Fibroblast of lung (primary cell): ENCODE data around the gene MTCH1. TPM values are rescaled to one million over a fixed set of nuclear protein-coding genes. Genes with fewer than 3 reads are reported as not detected.

Experiments
- DNase-seq, 2 donors: peaks; one replicate each; pipeline versions ENCODE4 v3.0.0 to v3.0.0-alpha.2; 2010; ENCODE audit warnings: low read depth in 2 of 2
- H2AFZ ChIP-seq: 2 replicates; pipeline ENCODE4 v1.5.1; 2012; ENCODE audit warnings: low read length, control low read depth, inconsistent platforms
- H3K27ac ChIP-seq: 2 replicates; pipeline ENCODE4 v1.5.1; 2011; ENCODE audit warnings: low read length, control low read depth; ENCODE audit not compliant: insufficient read depth
- H3K27me3 ChIP-seq: 2 replicates; pipeline ENCODE4 v1.5.1; 2011; ENCODE audit warnings: mild to moderate bottlenecking, low read length; ENCODE audit not compliant: control insufficient read depth, insufficient read depth
- H3K36me3 ChIP-seq: 2 replicates; pipeline ENCODE4 v1.5.1; 2011; ENCODE audit warnings: low read length; ENCODE audit not compliant: control insufficient read depth, insufficient read depth
- H3K4me1 ChIP-seq: 2 replicates; pipeline ENCODE4 v1.5.1; 2011; ENCODE audit warnings: low read length; ENCODE audit not compliant: control insufficient read depth, insufficient read depth; ENCODE audit errors: extremely low read depth
- H3K4me2 ChIP-seq: 2 replicates; pipeline ENCODE4 v1.5.1; 2011; ENCODE audit warnings: low read length, control low read depth; ENCODE audit not compliant: insufficient read depth; ENCODE audit errors: extremely low read depth
- H3K4me3 ChIP-seq, 4 experiments: fragments of 200-600 bp in 1 of 4; sonication (generic) in 1 of 4; replicated peaks in 1 of 4; 2 replicates each; pipeline ENCODE4 v1.5.1; 2011 to 2016; ENCODE audit warnings: low read length in 4 of 4, low read depth in 3 of 4, mild to moderate bottlenecking in 3 of 4, control low read depth in 2 of 4, inconsistent platforms in 1 of 4, mixed read lengths in 1 of 4; ENCODE audit not compliant: insufficient read depth in 1 of 4; ENCODE audit errors: control extremely low read depth in 1 of 4
- H3K79me2 ChIP-seq: 2 replicates; pipeline ENCODE4 v1.5.1; 2012; ENCODE audit warnings: mild to moderate bottlenecking, low read length, inconsistent platforms; ENCODE audit not compliant: control insufficient read depth, insufficient read depth
- H3K9ac ChIP-seq: 2 replicates; pipeline ENCODE4 v1.5.1; 2011; ENCODE audit warnings: mild to moderate bottlenecking, low read length, control low read depth; ENCODE audit not compliant: insufficient read depth
- H3K9me3 ChIP-seq: 2 replicates; pipeline ENCODE4 v1.5.1; 2012; ENCODE audit warnings: low read depth, low read length; ENCODE audit not compliant: control insufficient read depth, insufficient read depth
- H4K20me1 ChIP-seq: 2 replicates; pipeline ENCODE4 v1.5.1; 2011; ENCODE audit warnings: low read length; ENCODE audit not compliant: control insufficient read depth, insufficient read depth; ENCODE audit errors: extremely low read depth
- CTCF ChIP-seq, 2 donors: IDR thresholded peaks in 1 of 2; conservative IDR thresholded peaks in 1 of 2; 1 replicate in 1 of 2; 2 replicates in 1 of 2; pipeline ENCODE4 v1.5.1; 2011 to 2012; ENCODE audit warnings: low read length in 2 of 2, control low read depth in 1 of 2, inconsistent platforms in 1 of 2, low read depth in 1 of 2, mild to moderate bottlenecking in 1 of 2
- EZH2 ChIP-seq: IDR thresholded peaks from 2 replicates; pipeline ENCODE4 v1.5.1; 2012; ENCODE audit warnings: low read length, control low read depth, mild to moderate bottlenecking; ENCODE audit errors: missing control alignments
- polyA plus RNA-seq, 2 donors: library from polyadenylated mRNA; depleted of rRNA in 1 of 2; stranded (reverse) in 1 of 2; unstranded in 1 of 2; fragments of >200 nt; gene quantifications; 2 replicates each; pipeline ENCODE4 v1.2.1, GENCODE V29; 2011 to 2012; ENCODE audit warnings: missing spikeins in 1 of 2
- total RNA-seq: library from RNA; depleted of rRNA; stranded (reverse); fragments of >200 nt; gene quantifications from 2 replicates; pipeline ENCODE4 v1.2.1, GENCODE V29; 2014

Gene MTCH1
- total and polyA plus RNA-seq, 2 donors (not counting 1 experiment from before 2014, with no cell fraction given) = 131 to 222 TPM

GRCh38 chr6:36947570-36948351 lies 38.2 kb downstream of the MTCH1 start:
- no peaks in the 10 kb centered on the region for H4K20me1 ChIP-seq
- H3K79me2 ChIP-seq = no peaks in the 10 kb centered on the region
- H3K4me1 ChIP-seq = no peaks in the 10 kb centered on the region
- H3K27ac ChIP-seq = no peak overlapping the region
- H3K4me3 ChIP-seq = no peak overlapping the region
- no peaks in the 10 kb centered on the region for H3K27me3 ChIP-seq
- H2AFZ ChIP-seq = no peak overlapping the region
- no peak overlapping the region for H3K4me2 ChIP-seq
- peak in 1 of 2 donors; percentile 23 for DNase-seq
- no peak overlapping the region for H3K9ac ChIP-seq
- TF ChIP-seq CTCF (conservative IDR thresholded peaks at IDR 0.05 in 1 of 2, IDR thresholded peaks at IDR 0.05 in 1 of 2; ENCODE audit: low read depth in 1 of 2, low read length in 2 of 2) (no peak), EZH2 (no peak)
- no peaks in the 10 kb centered on the region for H3K36me3 ChIP-seq
- H3K9me3 ChIP-seq = no peaks in the 10 kb centered on the region

GRCh38 chr6:36946526-36946925 lies 39.5 kb downstream of the MTCH1 start:
- Histone ChIP-seq H3K79me2 (no peaks in the 10 kb centered on the region), H3K27me3 (no peaks in the 10 kb centered on the region)

GRCh38 chr6:36945301-36945700 lies 40.7 kb downstream of the MTCH1 start:
- H4K20me1 ChIP-seq = no peaks in the 10 kb centered on the region
- no peak overlapping the region for H3K9ac ChIP-seq
- no peak for DNase-seq
- no peaks in the 10 kb centered on the region for H3K79me2 ChIP-seq
- H3K27ac ChIP-seq = no peak overlapping the region
- no peaks in the 10 kb centered on the region for H3K27me3 ChIP-seq
- no peak overlapping the region for H2AFZ ChIP-seq
- TF ChIP-seq EZH2 = no peak
- no peak for TF ChIP-seq CTCF (conservative IDR thresholded peaks at IDR 0.05 in 1 of 2, IDR thresholded peaks at IDR 0.05 in 1 of 2; ENCODE audit: low read depth in 1 of 2, low read length in 2 of 2)
- H3K9me3 ChIP-seq = no peaks in the 10 kb centered on the region
- no peaks in the 10 kb centered on the region for H3K36me3 ChIP-seq
- no peaks in the 10 kb centered on the region for H3K4me1 ChIP-seq
- no peak overlapping the region for H3K4me3 ChIP-seq
- no peak overlapping the region for H3K4me2 ChIP-seq

More at GRCh38 chr6:36946526-36946925, 39.5 kb downstream of the MTCH1 start:
- DNase-seq = no peak
- H3K9me3 ChIP-seq = no peaks in the 10 kb centered on the region
- H3K9ac ChIP-seq = no peak overlapping the region
- no peaks in the 10 kb centered on the region for H3K4me1 ChIP-seq
- no peak overlapping the region for H3K4me3 ChIP-seq
- H3K27ac ChIP-seq = no peak overlapping the region
- TF ChIP-seq EZH2 = no peak
- no peak for TF ChIP-seq CTCF (conservative IDR thresholded peaks at IDR 0.05 in 1 of 2, IDR thresholded peaks at IDR 0.05 in 1 of 2; ENCODE audit: low read depth in 1 of 2, low read length in 2 of 2)
- H3K36me3 ChIP-seq = no peaks in the 10 kb centered on the region
- no peak overlapping the region for H2AFZ ChIP-seq
- no peaks in the 10 kb centered on the region for H4K20me1 ChIP-seq
- no peak overlapping the region for H3K4me2 ChIP-seq
